LNCaP clone FGC (cell line): ENCODE measurements around the gene GAREM1.

Experiments
- DNase-seq: peaks from one replicate; pipeline ENCODE4 v3.0.0-alpha.2; 2011; ENCODE audit warnings: low read depth
- H3K4me3 ChIP-seq: 2 replicates; pipeline ENCODE4 v1.5.1; 2011; ENCODE audit warnings: mild to moderate bottlenecking, low read depth, low read length, control low read depth
- TF ChIP-seq, protein P1 (sequence below): IDR thresholded peaks from 2 replicates; pipeline ENCODE4 v1.5.1; 2012; ENCODE audit warnings: mild to moderate bottlenecking; ENCODE audit not compliant: control insufficient read depth, insufficient read depth; ENCODE audit errors: extremely low read depth

The GAREM1 gene

DNA sequence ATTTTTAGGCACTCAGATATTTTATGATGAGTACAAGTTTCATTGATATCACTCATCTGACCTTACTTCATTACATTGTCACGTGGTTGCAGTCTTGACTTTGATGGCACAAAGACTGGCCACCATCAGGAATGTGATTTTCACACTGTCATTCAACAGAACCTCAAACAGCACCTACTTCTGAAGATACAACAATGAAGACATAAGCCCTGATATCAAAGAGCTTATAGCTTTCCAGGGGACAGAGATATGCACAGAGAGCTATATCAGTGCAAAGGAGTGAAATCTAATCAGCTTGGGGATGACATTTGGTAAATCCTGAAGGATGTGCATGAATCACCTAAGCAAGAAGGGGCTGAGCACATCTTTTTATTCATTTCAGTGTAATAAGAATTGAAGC, 208.6 kb downstream of the GAREM1 start:
- H3K4me3 ChIP-seq = no peak overlapping the region
- TF ChIP-seq, protein P1, sequence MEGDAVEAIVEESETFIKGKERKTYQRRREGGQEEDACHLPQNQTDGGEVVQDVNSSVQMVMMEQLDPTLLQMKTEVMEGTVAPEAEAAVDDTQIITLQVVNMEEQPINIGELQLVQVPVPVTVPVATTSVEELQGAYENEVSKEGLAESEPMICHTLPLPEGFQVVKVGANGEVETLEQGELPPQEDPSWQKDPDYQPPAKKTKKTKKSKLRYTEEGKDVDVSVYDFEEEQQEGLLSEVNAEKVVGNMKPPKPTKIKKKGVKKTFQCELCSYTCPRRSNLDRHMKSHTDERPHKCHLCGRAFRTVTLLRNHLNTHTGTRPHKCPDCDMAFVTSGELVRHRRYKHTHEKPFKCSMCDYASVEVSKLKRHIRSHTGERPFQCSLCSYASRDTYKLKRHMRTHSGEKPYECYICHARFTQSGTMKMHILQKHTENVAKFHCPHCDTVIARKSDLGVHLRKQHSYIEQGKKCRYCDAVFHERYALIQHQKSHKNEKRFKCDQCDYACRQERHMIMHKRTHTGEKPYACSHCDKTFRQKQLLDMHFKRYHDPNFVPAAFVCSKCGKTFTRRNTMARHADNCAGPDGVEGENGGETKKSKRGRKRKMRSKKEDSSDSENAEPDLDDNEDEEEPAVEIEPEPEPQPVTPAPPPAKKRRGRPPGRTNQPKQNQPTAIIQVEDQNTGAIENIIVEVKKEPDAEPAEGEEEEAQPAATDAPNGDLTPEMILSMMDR = no peak
- DNase-seq = no peak

- no peak overlapping the region for H3K4me3 ChIP-seq
- DNase-seq = no peak
- TF ChIP-seq, protein P1 = no peak
Observed at GRCh38 chr18:32261003-32261402, 209.7 kb downstream of the GAREM1 start.

- DNase-seq = no peak
- no peak overlapping the region for H3K4me3 ChIP-seq
- TF ChIP-seq, protein P1 = no peak
Observed at GRCh38 chr18:32259553-32259952, 211.1 kb downstream of the GAREM1 start.

GRCh38 chr18:32258558-32259204, 212.0 kb downstream of the GAREM1 start:
- TF ChIP-seq, protein P1 = no peak
- no peak for DNase-seq
- H3K4me3 ChIP-seq = no peak overlapping the region

- DNase-seq = no peak
- no peak overlapping the region for H3K4me3 ChIP-seq
- TF ChIP-seq, protein P1 = no peak
Observed at GRCh38 chr18:32258148-32258547, 212.5 kb downstream of the GAREM1 start.

DNA sequence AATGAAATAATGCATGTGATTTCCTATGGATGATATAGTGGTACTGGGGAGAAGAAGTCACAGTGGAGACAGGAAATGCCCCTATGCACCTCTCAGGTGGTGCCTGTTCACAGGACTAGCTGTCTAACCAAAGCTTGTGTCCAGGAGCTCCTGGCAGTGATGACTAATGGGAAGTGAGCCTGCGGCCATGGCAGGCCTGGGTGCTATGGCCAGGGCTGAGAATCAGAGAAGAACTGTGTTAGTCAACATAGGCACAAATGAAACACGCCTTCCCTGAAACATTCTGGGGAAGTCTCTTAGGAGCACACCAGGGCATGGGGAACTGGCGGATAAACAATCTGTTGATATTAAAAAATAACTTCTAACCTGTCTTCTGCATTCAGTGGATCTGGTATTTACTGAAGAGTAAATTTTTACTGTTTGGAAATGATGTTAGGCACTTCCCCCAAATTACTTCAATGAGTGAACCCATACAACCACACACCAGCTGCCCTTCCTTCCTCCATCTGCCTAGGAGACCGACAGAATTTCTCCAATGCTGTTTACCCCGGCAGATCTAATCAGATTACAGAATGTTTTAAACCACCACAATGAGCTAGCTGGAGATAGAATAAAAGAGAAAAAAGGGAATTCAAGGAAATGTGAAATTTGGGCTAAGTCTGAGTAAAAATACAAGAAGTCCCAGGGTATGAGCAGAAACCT, 213.4 kb downstream of the GAREM1 start:
- no peak overlapping the region for H3K4me3 ChIP-seq
- DNase-seq = no peak
- TF ChIP-seq, protein P1 = no peak
